ENCODE data around the gene MIX23.
"Not testable (repeated sequence)": the region's sequence is repeated elsewhere in the genome, so short reads cannot be mapped to it uniquely, and the experiment has no call there.

The MIX23 gene

DNA sequence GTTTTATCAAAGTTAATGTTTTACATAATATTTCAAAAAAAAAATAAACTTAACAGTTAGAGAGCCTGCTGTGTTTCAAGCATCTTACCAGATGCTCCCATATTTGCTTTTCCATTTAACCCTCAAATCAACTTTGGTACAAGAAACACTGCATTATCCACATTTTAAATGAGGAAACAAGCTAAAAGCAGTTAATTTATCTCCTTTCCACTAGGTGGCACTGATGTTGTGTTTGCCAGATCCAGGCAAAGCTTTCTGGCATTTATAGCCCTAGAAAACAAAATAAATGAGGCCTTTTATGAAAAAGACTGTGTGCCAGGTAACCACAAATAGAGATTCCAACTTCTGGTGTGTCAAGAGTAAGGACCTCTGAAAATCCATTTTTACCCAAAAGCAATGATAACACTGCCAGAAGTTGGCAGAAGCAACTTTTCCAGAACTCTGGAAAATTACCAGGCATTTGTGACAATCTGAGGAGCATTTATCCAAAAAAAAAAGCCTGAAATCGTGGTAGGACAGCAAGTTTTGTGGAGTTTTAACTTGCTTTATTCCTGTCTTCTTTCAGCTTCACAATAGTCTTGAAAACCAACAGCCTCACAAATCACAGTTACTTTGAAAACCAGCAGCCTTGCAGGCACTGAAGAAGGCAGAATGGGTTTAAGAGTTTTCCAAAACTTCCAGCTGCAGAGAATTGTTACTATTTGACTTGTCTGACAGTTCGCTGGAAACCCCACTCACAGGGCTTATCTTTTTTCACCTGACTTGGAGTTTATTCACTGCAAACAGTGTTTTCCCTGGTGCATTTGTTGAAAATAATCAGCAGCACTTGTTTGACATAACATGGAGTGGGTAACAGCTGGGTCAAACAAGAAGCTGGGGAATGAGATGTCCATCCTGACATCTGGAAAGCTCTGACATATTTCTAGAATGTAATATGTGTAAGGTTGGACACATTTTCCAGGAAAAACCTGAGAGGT is 10.1 kb upstream of the MIX23 start:
- DNase-seq (ENCODE audit: low spot score), result peak; percentile 53

DNA sequence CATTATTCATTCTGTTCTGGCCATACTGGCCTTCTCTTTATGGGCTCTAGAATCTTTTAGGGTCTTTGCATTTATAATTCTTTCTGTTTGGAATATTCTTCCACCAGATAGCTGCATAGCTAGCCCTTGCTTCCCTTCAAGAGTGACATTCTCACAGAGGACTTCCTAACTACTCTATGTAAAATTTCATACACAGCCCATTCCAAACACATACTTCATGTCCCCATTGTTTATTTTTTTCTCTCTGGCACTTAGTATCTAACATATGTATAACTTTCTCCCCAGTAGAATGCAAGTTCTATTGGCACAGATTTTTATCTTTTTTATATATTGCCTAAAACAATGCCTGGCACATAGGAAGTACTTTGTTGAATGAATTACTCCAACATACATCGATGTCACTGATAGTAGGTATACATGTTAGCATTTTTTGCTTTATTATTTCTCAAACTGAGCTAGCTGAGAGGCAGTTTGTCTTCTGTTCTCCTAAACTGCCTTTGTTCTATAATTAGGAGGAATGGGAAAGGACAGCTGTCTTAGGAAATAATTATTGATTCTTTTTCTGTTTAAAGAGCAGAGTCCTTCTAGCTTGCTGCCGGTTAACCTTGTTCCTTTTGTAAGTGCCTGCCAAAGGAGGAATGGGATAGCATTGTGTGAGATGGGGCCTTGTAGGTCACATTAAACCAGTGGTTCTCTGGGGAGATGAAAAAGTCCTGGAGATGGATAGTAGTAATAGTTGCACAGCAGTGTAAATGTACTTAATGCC is 8.8 kb upstream of the MIX23 start:
- no peak for DNase-seq (ENCODE audit: low spot score)

DNA sequence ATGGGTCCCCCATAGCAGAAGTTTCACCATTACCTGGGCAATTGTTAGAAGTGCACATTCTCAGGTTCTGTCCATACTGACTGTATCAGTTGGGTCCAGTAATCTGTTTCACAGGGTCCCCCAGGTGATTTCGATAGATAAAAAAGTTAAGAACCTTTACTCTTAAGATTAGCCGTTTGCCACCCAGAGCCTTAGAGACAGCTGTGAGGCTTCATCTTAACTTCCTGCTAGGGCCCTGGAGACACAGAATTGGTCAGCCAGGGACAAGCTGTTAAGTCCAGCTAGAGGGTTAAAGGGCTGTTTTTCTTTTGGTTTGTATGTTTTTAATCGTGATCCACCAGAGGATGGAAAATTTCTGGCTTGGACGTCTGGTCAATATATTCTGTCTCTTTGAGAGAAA is 7.6 kb upstream of the MIX23 start:
- no peak for DNase-seq (ENCODE audit: low spot score)

DNA sequence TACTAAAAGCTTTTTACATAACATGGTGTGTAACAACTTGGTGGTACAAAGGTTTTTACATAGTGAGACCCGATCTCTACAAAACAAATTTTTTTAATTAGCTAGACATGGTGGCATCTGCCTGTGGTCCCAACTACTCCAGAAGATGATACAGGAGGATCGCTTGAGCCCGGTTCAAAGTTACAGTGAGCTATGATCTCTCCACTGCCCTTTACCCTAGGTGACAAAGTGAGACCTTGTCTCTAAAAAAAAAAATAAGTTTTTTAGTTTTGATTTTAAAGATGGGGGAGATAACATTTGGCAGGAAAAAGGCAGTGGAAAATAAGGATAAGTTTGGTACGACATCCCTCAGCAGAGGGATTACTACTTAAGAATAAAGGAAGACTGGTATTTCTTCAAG is 6.9 kb upstream of the MIX23 start:
- no peak for DNase-seq (ENCODE audit: low spot score)

DNA sequence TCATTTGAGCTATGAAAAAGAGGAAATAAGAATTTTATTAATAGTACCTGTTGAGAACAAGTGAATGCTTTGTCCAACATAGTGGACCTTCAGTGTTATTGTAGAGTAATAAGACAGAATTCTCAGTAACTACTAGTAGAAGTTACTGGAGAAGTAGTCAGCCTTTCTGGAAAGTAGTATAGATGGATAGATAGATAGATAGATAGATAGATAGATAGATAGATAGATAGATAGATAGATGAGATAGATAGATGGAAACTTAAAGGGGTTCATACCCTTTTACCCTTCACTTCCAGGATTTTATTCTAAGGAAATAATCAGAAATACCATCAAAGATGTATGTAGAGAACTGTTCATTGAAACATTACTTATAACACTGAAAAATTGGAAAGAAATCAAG is 6.2 kb upstream of the MIX23 start:
- no peak for DNase-seq (ENCODE audit: low spot score)

DNA sequence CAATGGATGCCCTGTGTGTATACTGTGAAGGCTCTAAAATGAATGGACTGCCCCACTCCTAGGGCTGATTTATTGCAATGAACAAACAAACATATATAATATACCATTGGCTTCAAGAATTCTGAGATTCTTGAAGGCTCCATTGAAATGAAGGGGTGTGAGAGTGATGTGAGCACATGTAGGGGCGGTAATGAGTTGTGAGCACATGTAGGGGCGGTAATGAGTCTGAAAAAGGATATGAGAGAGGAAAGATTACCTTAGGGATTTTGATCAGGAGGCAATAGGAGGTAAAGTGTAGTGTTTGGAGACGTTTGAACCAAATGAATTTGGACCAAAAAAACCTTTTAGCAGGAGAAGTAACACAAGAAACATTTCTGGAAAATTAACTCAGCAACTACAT is 4.7 kb upstream of the MIX23 start:
- no peak for DNase-seq (ENCODE audit: low spot score)

DNA sequence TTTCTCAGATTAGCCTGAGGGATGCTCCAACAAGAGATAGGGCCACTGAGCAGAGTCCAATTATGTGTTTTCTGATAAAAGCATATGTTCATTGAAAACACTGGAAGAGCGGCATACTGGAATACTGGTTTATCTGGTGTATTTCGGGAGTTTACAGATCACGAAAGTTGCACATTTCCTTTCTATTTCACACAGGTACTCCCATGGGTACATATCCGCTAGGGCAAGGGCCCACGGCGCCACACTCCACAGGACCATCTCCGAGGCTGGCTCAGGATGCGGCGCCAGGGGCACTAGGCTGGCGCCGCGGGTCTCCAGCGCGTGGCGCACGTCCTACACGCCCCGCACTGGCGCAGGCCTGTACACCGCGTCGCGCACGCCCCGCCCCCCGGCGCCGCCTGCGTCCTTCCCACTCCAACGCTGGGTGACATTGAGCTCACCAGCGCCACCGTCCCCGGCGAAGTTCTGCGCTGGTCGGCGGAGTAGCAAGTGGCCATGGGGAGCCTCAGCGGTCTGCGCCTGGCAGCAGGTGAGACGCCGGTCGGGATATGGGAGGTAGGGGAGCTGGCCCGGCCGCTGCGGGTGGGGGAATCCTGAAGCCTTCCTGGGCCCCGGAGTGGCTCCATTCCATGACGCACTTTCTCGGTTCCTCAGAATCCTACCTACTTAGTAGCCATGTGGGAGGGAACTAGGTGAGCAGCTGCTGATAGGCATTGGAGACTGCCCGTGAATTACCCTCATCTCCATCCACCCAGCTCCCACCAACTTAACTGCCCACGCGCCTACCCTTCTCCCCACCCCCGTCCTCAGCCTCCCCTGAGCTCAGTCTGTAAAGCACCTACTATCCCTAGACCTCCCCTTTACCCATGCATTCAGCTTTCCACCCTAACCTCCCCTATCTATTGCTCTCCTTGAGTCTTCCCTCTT is 1.0 kb upstream of the MIX23 start, which contains the start of gene FAM162A:
Gene FAM162A (plus strand): TSS at position 412 of the 927 bp plus-strand sequence. CDS start 84 bp downstream, at position 496.
- DNase-seq (ENCODE audit: low spot score), result peak; percentile 93

DNA sequence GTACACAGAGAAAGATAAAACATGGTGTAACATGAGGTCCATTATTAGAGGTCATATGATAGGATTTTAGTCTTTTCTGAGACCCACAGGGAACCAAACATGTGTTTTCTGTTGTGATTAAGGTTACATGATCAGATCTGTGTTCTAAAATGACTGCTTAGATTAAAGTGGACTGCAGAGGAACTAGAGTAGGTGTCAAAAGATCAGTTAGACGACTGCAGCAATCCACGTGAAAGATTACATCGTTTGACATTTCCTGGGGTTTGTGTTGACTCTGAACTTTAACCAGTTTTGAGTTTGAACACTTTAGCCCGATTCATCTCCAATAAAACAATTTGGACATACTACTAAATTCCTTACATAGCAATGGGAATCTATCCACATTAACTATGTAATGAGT is 5.1 kb downstream of the MIX23 start:
- no peak for DNase-seq (ENCODE audit: low spot score)

DNA sequence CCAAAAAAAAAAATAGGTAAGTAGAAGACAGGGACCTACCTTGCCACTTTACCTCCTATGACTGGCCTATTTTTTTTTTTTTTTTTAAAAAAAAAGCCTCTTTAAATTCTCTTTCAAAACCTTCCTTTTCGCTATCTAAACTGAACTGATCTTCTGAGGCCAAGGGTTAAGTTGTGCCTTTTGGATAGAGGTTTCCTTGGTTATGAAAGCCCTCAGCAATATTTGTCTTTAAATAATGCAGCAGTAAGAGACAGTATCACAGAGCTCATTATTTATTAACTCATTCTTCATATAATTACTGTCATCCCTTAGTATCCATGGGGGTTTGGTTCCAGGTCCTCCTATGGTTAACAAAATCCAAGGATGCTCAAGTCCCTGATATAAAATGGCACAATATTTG is 9.0 kb downstream of the MIX23 start:
- no peak for DNase-seq (ENCODE audit: low spot score)

DNA sequence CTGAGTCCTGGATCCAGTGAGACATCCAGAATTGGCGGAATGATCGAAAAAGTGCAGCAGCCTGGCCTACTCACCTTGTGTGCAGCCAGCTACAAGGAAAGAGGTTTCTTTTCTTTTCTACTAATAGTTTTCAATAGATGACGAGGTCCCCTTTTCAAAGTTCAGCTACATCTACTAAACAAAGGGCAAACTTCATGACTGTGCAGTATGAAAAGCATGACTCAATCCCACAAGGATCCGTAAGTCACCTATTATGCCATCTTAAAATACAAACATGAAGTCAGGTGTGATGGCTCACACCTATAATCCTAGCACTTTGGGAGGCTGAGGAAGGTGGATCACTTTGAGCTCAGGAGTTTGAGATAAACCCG is 16.7 kb downstream of the MIX23 start:
- no peak for DNase-seq (ENCODE audit: low spot score)

DNA sequence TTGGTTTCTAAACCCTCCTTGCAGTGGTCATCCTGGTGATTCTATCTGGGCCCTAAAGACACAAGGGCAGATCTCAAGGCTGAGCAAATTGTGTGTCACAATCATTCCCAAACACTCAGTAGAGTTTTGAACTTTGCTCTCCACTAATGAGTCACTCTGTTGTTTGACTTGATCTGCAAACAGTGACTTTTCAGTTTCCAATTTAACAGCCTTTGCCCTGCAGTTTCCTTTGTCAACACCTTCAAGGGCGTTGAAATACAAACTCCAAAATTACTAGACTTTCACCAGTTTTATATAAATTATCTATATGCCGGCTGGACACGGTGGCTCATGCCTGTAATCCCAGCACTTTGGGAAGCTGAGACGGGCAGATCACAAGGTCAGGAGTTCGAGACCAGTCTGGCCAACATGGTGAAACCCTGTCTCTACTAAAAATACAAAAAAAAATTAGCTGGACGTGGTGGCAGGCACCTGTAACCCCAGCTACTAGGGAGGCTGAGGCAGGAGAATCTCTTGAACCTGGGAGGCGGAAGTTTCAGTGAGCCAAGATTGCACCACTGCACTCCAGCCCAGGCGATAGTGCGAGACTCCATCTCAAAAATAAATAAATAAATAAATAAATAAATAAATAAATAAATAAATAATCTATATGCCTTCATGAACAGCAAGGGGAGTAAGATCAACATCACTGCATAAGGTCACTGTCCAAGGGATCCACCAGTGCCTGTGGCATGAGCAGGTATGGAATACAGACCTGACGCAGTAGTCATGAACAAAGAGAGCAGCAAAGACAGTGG is 17.3 kb downstream of the MIX23 start:
- not testable (repeated sequence) for DNase-seq (ENCODE audit: low spot score)

DNA sequence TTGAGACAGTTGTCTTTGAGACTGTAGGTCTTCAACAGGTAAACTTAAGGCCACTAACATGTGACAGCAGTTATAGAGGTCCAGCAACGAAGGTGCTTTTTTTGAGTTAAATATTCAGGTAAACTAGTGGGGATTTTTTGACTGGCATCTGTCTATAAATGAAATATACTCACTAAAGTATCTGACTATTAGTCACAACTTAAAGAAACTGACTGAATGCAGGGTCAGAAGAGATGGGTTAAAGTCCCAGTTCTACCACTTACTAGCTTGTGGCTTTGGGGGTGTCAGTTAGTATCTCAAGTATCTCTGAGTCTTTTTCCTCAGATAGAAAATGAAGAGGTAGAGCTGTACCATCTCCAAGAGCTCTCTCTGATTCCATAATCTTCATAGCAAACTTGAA is 18.0 kb downstream of the MIX23 start:
- DNase-seq (ENCODE audit: low spot score), result no peak

DNA sequence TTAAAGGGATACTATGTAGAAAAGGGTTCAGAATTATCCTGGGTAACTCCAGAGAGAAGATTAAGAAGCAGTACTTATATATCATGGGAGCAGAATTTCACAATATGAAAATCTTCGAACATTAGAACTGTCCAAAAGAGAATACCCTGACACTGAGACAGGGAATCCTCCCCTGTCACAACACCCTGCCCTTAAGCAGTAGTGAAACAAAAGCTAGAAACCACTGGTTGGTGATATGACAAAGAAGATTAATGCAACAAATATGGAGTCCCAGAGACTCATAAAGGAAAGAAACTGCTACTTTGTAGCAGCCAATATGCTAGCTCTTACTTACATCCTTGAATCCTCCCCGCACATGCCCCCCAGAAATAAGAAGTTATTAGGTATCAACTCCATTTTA is 18.5 kb downstream of the MIX23 start:
- DNase-seq (ENCODE audit: low spot score), result no peak

DNA sequence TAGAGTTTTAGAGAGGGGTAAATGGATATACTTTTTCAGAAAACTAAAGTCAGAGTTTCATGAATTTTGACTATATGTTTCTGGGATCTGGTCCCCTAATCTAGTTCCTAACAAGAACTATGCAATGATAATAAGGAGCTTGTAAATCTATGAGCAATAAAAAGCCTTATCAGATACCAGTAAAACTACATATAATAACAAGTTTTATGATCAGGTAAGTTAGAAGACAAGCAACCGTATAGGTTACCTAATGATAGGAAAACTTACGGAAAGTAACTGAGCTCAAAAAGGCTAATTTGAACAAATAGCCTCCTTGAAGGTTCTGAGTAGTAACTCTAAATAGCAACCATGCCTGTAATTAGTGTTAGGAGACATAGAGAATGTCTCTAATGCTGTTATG is 21.0 kb downstream of the MIX23 start:
- no peak for DNase-seq (ENCODE audit: low spot score)

DNA sequence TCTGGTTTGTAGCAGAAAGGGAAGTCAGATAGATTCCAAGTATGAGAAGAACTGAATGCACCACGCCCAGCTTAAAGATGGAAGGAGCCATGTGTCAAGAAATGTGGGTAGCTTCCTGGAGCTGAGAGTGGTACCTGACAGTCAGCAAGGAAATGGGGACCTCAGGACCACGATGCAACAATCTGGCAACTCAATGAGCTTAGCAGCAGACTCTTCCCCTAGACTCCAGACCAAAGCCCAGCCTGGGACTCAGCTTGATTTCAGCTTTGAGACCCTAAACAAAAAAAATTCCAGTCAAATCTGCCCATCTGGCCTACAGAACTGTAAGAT is 24.4 kb downstream of the MIX23 start:
- no peak for DNase-seq (ENCODE audit: low spot score)

DNA sequence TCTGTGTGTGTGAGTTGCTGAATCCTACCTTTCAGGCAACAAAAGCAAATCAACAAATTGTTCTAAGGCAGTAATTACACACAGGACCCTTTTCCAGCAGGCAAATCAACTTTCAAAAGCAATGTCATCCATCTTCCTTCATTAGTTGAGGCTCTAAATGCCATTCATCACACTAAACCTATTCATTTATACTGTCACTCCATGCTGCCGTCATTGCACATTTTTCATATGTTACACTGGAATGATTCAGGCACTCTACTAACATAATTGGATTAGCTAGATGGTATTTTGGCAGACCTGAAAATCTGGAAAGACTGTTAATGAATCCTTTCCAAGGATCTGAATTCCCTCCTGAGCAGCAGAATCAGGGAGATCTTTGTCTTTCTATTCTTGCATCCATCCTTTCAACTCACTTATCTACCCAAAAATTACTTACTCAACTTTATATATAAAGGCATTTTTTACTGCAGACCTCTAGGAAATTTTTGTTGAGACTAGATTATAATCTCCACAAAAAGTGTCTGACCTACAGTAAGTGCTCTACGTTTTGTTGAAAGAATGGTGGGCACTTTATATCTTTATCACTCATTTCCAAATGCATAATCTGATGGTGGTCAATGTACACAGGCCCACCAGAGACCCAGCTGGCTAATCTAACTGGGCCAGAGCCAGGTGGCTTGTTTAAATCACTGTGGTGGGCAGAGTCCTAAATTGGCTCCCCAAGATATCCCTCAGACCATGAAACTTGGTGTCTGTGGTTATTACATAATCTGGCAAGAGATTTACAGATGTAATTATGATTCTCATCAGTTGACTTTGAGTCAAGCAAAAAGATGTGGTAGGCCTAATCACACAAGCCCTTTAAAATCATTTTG is 25.0 kb downstream of the MIX23 start:
- no peak for DNase-seq (ENCODE audit: low spot score)

DNA sequence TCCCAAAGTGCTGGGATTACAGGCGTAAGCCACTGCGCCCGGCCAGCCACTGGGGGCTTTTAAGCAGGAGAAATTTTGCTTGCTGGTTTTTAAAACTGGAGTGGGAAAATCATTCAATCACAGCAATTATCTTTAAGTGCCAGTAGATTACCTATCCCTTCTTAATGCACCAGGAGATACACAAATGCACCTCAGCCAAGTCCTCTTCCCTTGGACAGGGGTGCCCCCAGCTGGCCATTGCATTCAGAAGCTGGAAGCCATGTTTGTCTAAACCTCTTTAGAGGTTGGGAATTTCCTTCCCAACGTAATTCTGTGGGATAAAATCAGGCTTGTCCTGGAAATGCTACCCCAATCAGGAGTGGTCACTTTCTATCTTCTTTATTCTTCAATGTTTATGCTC is 26.6 kb downstream of the MIX23 start:
- DNase-seq (ENCODE audit: low spot score), result no peak

DNA sequence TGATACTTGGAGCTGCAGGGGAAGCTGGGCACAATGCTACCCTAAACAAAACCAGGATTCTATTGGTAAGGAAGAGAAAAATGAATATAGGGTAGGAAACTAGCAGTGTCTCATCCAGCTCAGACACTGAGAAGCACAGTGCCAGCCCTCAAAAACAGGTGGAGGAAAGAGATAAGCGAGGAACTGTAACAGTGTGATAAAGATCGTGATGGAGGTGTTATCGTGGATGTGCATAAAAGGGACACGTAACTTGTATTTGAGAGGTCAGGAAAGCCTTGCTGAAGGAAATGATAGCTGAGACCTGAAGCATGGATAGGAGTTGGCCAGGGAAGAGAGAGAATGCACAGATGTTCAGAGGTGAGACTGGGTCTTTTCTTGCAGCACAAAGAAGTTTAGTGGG is 27.4 kb downstream of the MIX23 start:
- DNase-seq (ENCODE audit: low spot score), result no peak

DNA sequence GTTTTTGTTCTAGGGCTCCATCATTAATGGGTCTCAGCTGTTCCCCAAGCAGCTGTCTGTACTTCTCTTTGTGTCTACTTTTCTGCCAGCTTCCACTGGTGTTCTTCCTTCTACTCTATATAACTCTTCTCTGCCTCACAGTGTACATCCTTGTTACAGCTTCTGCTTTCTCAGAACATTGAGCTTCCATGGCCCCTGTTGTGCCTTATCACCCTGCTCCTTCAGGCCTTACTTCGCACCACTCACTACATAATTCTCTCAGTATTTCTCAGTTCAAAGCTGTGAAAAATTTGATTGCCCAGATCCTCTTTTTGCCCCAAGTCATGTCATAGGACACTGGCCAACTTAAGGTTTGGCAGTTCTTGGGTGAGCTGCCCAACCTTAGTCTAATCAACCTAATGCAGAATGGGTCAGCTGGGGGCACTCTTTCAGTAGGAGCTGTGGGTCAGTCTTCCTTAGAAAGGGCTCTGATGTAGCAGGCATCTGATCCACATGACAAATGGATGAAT is 29.1 kb downstream of the MIX23 start:
- DNase-seq (ENCODE audit: low spot score), result no peak

DNA sequence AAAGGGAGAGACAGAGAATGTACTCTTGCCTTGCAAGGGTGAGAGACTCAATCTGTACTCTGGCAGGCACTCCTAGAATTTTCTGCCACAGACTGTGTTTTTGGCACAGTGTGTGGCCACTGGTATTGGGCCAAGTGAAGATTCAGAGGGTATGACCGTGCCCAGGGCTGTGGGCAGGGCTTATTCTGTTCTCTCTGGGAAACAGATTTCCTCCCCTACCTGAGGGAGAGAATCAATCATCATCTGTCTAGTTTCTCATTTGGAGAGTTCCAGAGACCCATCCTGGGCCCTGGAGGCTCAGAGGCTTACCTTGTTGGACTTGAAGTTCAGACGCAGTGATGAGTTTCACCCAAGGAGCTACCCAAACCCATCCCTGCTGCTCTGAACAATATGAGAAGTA is 29.8 kb downstream of the MIX23 start:
- no peak for DNase-seq (ENCODE audit: low spot score)
